ENCODE data around the gene BEGAIN. TPM values are rescaled to one million over a fixed set of nuclear protein-coding genes. Genes with fewer than 3 reads are reported as not detected.

The BEGAIN gene
- total and polyA plus RNA-seq, 12 donors: 0.20 to 4.3 (median 0.83) TPM

DNA sequence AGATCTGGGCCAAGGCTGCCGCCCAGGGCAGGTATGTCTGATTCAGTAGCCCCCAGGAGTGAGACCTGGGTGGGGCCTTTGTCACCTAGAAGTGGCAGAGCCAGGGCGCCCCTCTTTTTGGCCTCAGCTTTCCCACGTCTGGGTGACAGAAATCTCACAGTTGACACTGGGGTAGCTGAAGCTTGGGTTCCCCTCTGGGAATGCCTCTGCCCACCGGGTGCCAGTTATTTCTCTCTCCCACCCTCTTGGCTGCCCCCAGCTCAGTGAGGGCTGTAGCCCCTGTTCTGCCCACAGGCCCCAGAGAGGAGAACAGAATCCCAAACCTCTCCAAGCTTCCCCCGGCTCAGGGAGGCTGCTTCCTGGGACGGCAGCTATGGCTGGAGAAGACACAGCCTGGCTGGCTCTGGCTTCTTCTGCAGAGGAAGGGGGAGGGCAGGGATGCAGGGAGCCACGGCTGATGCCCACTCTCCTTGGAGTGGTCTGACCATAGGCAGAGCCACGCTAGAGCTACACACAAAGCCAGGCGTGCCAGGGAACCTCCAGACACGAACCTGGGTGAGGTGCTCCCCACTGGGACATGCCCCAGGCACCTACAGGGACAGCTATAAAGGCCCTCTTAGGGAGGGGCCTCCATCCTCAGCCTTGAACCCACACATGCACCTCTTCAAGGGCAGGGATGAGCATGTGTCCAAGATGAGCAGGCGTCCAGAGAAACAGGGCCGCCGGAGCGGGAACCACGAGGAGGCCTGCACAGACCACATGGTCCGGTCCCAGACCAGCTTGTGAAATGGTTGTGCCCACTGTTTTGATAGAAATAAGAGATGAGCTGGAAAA, 51.7 kb downstream of the BEGAIN start:
- intact Hi-C loops (cut with DNase I): no loop called here
- no peak overlapping the region for H3K27ac ChIP-seq
- TF ChIP-seq, protein P1, sequence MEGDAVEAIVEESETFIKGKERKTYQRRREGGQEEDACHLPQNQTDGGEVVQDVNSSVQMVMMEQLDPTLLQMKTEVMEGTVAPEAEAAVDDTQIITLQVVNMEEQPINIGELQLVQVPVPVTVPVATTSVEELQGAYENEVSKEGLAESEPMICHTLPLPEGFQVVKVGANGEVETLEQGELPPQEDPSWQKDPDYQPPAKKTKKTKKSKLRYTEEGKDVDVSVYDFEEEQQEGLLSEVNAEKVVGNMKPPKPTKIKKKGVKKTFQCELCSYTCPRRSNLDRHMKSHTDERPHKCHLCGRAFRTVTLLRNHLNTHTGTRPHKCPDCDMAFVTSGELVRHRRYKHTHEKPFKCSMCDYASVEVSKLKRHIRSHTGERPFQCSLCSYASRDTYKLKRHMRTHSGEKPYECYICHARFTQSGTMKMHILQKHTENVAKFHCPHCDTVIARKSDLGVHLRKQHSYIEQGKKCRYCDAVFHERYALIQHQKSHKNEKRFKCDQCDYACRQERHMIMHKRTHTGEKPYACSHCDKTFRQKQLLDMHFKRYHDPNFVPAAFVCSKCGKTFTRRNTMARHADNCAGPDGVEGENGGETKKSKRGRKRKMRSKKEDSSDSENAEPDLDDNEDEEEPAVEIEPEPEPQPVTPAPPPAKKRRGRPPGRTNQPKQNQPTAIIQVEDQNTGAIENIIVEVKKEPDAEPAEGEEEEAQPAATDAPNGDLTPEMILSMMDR (IDR thresholded peaks at IDR 0.05): no peak
- 86 to 92% methylated on average over 16 of the region's 16 CpGs for WGBS, 2 donors
- DNase-seq (peak; percentile 2 to 11), ATAC-seq (no peak)
- peaks cover 0 to 2% (median 0%) of the 10 kb centered on the region in 9 donors for H3K36me3 ChIP-seq
- no peaks in the 10 kb centered on the region for H3K27me3 ChIP-seq
- no peaks in the 10 kb centered on the region for H3K9me3 ChIP-seq
- peaks cover 0 to 15% (median 0%) of the 10 kb centered on the region in 9 donors for H3K4me1 ChIP-seq
- no peak overlapping the region for H3K4me3 ChIP-seq

DNA sequence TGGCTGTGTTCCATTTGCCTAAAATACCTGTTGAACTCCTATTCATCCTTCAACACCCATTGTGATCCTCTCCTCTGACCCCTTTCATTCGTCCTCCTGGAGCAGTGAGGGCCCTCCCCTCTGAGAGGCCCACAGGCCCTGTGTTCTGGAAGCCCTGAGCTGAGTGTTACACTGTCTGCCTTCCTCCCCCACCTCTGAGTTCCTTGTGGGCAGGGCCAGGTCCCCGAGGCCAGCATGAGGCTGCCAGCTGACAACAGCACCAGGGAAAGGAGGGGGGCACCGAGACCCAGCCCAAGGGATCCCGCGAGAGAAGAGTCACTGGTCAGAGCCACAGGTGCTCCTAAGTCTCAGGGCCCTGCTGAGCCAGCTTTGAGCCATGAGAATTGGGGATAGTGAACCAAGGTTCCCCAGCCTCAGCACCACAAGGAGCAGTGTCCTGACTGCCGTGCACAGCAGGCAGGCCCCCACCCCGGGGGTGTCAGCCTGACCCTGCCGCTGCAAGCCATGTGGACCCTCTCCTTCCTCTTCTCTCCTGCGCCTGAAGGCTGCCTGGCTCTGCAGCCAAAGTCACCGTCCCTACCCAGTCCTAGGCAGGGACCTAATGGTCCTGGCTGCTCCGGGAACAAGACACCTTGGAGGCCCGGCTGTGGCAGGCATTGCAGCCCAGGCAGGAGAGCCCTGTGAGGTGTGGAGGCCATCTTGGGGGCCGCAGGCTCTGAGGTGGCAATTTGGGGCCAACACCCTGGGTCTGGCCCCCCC, 52.5 kb downstream of the BEGAIN start:
- TF ChIP-seq, protein P1 (IDR thresholded peaks at IDR 0.05): no peak
- DNase-seq (peak in 1 of 2 donors; percentile 1), ATAC-seq (no peak)
- no peaks in the 10 kb centered on the region for H3K27me3 ChIP-seq
- no peaks in the 10 kb centered on the region for H3K9me3 ChIP-seq
- peaks cover 0 to 10% (median 0%) of the 10 kb centered on the region in 9 donors for H3K36me3 ChIP-seq
- WGBS, 2 donors: 80 to 81% methylated on average over 13 of the region's 13 CpGs
- H3K4me3 ChIP-seq: no peak overlapping the region
- H3K4me1 ChIP-seq: peaks cover 0 to 15% (median 0%) of the 10 kb centered on the region in 9 donors
- no peak overlapping the region for H3K27ac ChIP-seq
- intact Hi-C loops (cut with DNase I): no loop called here

DNA sequence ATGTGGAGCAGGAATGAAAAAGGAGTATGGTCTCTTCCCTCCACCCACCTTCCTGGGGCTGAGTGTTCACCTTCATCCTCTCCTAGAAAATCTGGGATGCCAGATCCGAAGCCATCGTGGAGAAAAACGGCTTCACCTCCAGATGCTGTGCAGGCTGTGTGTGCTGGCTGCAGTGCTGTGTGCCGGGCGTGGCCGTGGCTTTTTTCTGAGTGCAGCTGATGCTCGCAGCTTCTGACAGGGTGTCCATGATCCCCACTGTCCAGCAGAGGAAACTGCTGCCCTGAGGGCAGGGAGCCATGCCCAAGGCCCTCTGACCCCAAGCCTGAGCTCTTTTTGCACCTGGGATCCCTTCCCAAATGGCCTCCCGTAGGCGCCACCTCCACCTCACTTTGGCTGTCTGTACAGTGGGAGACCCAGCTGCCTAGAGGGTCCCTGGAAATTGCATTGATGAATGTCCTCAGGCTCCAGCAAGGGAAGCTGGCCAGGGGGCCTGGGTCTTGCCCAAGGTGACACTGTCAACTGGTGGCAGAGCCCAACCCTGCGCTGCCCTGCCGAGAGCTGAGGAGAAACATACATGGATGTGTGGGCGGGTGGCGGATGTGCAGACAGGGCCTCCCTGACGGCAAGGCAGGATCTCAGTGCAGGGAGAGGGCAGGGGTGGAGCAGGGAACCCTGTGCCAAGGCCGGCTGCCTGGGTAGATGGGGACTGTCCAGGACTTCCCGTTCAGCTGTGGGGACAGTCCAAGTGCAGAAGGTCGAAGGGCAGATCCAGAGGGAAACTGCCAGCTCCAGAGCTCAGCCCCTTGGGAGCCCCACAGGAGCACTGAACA, 53.3 kb downstream of the BEGAIN start:
- WGBS, 2 donors: 78 to 83% methylated on average over 17 of the region's 17 CpGs
- no peak overlapping the region for H3K27ac ChIP-seq
- H3K36me3 ChIP-seq: peaks cover 0 to 18% (median 0%) of the 10 kb centered on the region in 9 donors
- intact Hi-C loops (cut with DNase I): no loop called here
- H3K4me1 ChIP-seq: peaks cover 0 to 15% (median 0%) of the 10 kb centered on the region in 9 donors
- no peaks in the 10 kb centered on the region for H3K27me3 ChIP-seq
- DNase-seq (peak; percentile 3 to 24), ATAC-seq (peak in 1 of 8 donors; percentile 14)
- no peak overlapping the region for H3K4me3 ChIP-seq
- TF ChIP-seq, protein P1 (IDR thresholded peaks at IDR 0.05): no peak
- no peaks in the 10 kb centered on the region for H3K9me3 ChIP-seq
